ENCODE measurements around the gene SORCS1.

Gene SORCS1

GRCh38 chr10:106576534-106576933 lies 588.0 kb downstream of the SORCS1 start (continued):
- TF ChIP-seq ZSCAN4 (tag by site-specific recombination; IDR thresholded peaks at IDR 0.05), result no peak
- TF ChIP-seq ZNF423 (tag by site-specific recombination; IDR thresholded peaks at IDR 0.05), result no peak
- no peak for TF ChIP-seq ZNF610 (tag by site-specific recombination; IDR thresholded peaks at IDR 0.05; ENCODE audit: borderline replicate concordance)
- TF ChIP-seq ZNF704 (tag by site-specific recombination; IDR thresholded peaks at IDR 0.05), result no peak
- TF ChIP-seq HOXD13 (CRISPR knock-in tag; IDR thresholded peaks at IDR 0.05; ENCODE audit: borderline replicate concordance), result no peak
- TF ChIP-seq ZNF76 (tag by site-specific recombination; IDR thresholded peaks at IDR 0.05; ENCODE audit: borderline replicate concordance, low read depth), result no peak
- TF ChIP-seq ZNF302 (tag by site-specific recombination; IDR thresholded peaks at IDR 0.05; ENCODE audit: low read depth), result no peak
- TF ChIP-seq ZNF660 (tag by site-specific recombination; IDR thresholded peaks at IDR 0.05), result no peak
- TF ChIP-seq, protein P1, sequence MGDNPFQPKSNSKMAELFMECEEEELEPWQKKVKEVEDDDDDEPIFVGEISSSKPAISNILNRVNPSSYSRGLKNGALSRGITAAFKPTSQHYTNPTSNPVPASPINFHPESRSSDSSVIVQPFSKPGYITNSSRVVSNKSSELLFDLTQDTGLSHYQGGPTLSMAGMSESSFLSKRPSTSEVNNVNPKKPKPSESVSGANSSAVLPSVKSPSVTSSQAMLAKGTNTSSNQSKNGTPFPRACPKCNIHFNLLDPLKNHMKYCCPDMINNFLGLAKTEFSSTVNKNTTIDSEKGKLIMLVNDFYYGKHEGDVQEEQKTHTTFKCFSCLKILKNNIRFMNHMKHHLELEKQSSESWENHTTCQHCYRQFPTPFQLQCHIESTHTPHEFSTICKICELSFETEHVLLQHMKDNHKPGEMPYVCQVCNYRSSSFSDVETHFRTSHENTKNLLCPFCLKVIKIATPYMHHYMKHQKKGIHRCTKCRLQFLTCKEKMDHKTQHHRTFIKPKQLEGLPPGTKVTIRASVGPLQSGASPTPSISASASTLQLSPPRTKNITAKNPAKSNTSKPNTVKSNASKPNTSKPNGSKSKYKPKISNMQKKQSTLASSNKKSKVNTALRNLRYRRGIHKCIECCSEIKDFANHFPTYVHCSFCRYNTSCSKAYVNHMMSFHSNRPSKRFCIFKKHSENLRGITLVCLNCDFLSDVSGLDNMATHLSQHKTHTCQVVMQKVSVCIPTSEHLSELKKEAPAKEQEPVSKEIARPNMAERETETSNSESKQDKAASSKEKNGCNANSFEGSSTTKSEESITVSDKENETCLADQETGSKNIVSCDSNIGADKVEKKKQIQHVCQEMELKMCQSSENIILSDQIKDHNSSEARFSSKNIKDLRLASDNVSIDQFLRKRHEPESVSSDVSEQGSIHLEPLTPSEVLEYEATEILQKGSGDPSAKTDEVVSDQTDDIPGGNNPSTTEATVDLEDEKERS (tag by site-specific recombination; IDR thresholded peaks at IDR 0.05), result no peak
- no peak for TF ChIP-seq ZSCAN18 (tag by site-specific recombination; IDR thresholded peaks at IDR 0.05)

- no peak overlapping the region for H3K27ac ChIP-seq (ENCODE audit: extremely low read depth, low read depth, low read length)
- H3K4me3 ChIP-seq (ENCODE audit: low read depth, low read length), result no peak overlapping the region
- CTCF ChIA-PET, result interaction anchor here (0.6 to 3.5 kb wide), 5 partner anchors 19 to 343 kb away, joined by 3 to 24 read pairs (median 4); no protein-coding TSS in a partner anchor
- H3K36me3 ChIP-seq (ENCODE audit: control insufficient read depth in 2 of 2, insufficient read depth in 1 of 2, low read length in 2 of 2), result no peaks in the 10 kb centered on the region
- H3K9me3 ChIP-seq (ENCODE audit: control insufficient read depth, insufficient read depth, low read depth, low read length), result no peaks in the 10 kb centered on the region
- POLR2A ChIA-PET, result interaction anchor here (0.6 kb wide), 1 partner anchor 291 kb away, joined by 7 read pairs; no protein-coding TSS in a partner anchor
- H3K4me1 ChIP-seq (ENCODE audit: control insufficient read depth, insufficient read depth, low read length), result peaks cover 8% of the 10 kb centered on the region
- no peak for TF ChIP-seq MZF1 (tag by site-specific recombination; IDR thresholded peaks at IDR 0.05; ENCODE audit: borderline replicate concordance)
- no peak for TF ChIP-seq ZNF514 (tag by site-specific recombination; IDR thresholded peaks at IDR 0.05)
- TF ChIP-seq, protein P1 (tag by site-specific recombination; IDR thresholded peaks at IDR 0.05), result no peak
- TF ChIP-seq ZBTB17 (tag by site-specific recombination; IDR thresholded peaks at IDR 0.05), result no peak
- no peak for TF ChIP-seq ZNF133 (tag by site-specific recombination; IDR thresholded peaks at IDR 0.05)
- no peak for TF ChIP-seq ZNF10 (tag by site-specific recombination; IDR thresholded peaks at IDR 0.05)
- TF ChIP-seq, protein P2, sequence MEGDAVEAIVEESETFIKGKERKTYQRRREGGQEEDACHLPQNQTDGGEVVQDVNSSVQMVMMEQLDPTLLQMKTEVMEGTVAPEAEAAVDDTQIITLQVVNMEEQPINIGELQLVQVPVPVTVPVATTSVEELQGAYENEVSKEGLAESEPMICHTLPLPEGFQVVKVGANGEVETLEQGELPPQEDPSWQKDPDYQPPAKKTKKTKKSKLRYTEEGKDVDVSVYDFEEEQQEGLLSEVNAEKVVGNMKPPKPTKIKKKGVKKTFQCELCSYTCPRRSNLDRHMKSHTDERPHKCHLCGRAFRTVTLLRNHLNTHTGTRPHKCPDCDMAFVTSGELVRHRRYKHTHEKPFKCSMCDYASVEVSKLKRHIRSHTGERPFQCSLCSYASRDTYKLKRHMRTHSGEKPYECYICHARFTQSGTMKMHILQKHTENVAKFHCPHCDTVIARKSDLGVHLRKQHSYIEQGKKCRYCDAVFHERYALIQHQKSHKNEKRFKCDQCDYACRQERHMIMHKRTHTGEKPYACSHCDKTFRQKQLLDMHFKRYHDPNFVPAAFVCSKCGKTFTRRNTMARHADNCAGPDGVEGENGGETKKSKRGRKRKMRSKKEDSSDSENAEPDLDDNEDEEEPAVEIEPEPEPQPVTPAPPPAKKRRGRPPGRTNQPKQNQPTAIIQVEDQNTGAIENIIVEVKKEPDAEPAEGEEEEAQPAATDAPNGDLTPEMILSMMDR (tag by site-specific recombination; IDR thresholded peaks at IDR 0.05), result no peak
- no peak for TF ChIP-seq ZNF221 (tag by site-specific recombination; IDR thresholded peaks at IDR 0.05; ENCODE audit: borderline replicate concordance)
- TF ChIP-seq SALL2 (tag by site-specific recombination; IDR thresholded peaks at IDR 0.05; ENCODE audit: borderline replicate concordance), result no peak
- no peak for TF ChIP-seq OSR2 (tag by site-specific recombination; IDR thresholded peaks at IDR 0.05)
- no peak for TF ChIP-seq ZNF777 (tag by site-specific recombination; IDR thresholded peaks at IDR 0.05; ENCODE audit: borderline replicate concordance)
- TF ChIP-seq ZNF510 (tag by site-specific recombination; IDR thresholded peaks at IDR 0.05; ENCODE audit: insufficient replicate concordance), result no peak
- TF ChIP-seq ZSCAN16 (tag by site-specific recombination; IDR thresholded peaks at IDR 0.05), result no peak
- TF ChIP-seq ZSCAN30 (tag by site-specific recombination; IDR thresholded peaks at IDR 0.05), result no peak
- TF ChIP-seq ZNF362 (tag by site-specific recombination; IDR thresholded peaks at IDR 0.05), result no peak
Observed at GRCh38 chr10:106573106-106573505, 591.4 kb downstream of the SORCS1 start.

Measured in HEK293 (cell line).